ENCODE results near the gene IRX5. TPM values are rescaled to one million over a fixed set of nuclear protein-coding genes. Genes with fewer than 3 reads are reported as not detected.

The IRX5 gene
- total RNA-seq, 1 donor from 2014 or later: 0.12 TPM

GRCh38 chr16:54923988-54924387 lies 6.7 kb upstream of the IRX5 start:
- DNase-seq: no peak
- Mint-ChIP-seq H3K27ac (no peak overlapping the region), H3K36me3 (ENCODE audit: low read depth) (peaks cover 4% of the 10 kb centered on the region), H3K27me3 (peaks cover 47% of the 10 kb centered on the region), H3K4me3 (no peak overlapping the region), H3K4me1 (peaks cover 9% of the 10 kb centered on the region), H3K9me3 (no peaks in the 10 kb centered on the region)
- intact Hi-C loops (cut with micrococcal nuclease): loop anchor here (10.0 kb wide), 3 partner anchors 969 to 1389 kb away; partner anchors contain the start of gene GNAO1

DNA sequence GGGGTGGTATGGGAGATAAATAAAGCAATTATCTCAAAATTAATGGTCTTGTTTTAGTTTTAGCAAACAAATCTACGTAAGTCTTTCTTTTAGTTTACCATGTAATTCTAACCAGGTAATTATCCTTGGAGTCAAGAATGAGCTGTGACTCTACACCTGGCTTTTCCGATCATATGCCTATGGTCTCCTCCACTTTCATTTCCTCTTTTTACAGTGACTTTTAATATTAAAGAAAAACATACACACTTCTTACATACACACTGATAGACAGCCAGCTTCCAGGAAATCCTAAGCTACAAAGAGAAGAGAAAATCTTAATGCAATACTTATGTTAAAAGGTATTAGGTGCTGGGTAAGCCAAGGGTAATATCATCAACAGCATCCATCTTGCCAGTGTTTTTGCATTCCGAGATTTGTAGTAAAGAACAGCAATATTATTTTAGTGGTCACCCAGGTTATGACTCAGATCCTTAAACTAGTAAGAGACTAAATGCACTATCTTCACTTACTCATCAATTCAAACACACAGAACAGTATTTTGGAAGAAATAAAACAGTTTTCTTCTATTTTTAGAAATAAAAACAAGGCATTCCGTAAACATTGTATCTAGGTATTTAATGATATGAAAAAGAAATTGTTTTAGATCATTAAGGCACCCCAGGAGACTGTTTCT lies 4.4 kb upstream of the IRX5 start:
- DNase-seq: no peak
- Mint-ChIP-seq H3K4me1 (peaks cover 23% of the 10 kb centered on the region), H3K4me3 (no peak overlapping the region), H3K9me3 (peaks cover 6% of the 10 kb centered on the region), H3K27ac (no peak overlapping the region), H3K27me3 (peaks cover 59% of the 10 kb centered on the region), H3K36me3 (ENCODE audit: low read depth) (peaks cover 9% of the 10 kb centered on the region)
- intact Hi-C loops (cut with micrococcal nuclease): loop anchor here (5.0 to 10.0 kb wide), 4 partner anchors 972 to 1392 kb away; partner anchors contain the start of gene GNAO1

GRCh38 chr16:54927125-54928015 lies 3.3 kb upstream of the IRX5 start:
- H3K27ac Mint-ChIP-seq: no peak overlapping the region
- intact Hi-C loops (cut with micrococcal nuclease): loop anchor here (2.0 to 10.0 kb wide), 5 partner anchors 973 to 1393 kb away; partner anchors contain the start of genes FTO and GNAO1
- peaks cover 16% of the 10 kb centered on the region for H3K36me3 Mint-ChIP-seq (ENCODE audit: low read depth)
- no peak for DNase-seq
- H3K27me3 Mint-ChIP-seq: peaks cover 60% of the 10 kb centered on the region
- H3K4me1 Mint-ChIP-seq: peaks cover 23% of the 10 kb centered on the region
- peak overlapping the region; percentile 80 for H3K4me3 Mint-ChIP-seq
- H3K9me3 Mint-ChIP-seq: peaks cover 6% of the 10 kb centered on the region

DNA sequence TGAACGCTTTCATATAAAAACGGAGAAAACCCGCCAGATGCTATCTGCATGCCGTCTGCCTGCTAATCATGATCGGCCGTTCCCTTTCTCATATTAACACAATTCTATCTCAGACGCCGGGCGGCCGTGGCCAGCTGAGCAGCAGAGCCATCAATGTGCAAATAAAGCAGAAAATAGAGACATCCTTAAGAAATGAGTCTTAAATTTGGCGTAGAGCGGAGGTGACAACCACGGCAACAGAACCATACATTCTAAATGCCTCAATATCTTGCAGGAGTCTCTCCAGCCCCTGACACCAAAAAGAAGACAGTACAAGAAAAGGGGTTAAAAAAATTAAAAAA lies 2.7 kb upstream of the IRX5 start:
- peak overlapping the region; percentile 6 for H3K27ac Mint-ChIP-seq
- intact Hi-C loops (cut with micrococcal nuclease): loop anchor here (2.0 to 10.0 kb wide), 5 partner anchors 973 to 1393 kb away; partner anchors contain the start of genes FTO and GNAO1

GRCh38 chr16:54928411-54929089 lies 2.1 kb upstream of the IRX5 start:
- intact Hi-C loops (cut with micrococcal nuclease): loop anchor here (1.0 to 10.0 kb wide), 6 partner anchors 974 to 1394 kb away; partner anchors contain the start of genes FTO and GNAO1
- Mint-ChIP-seq H3K9me3 (peaks cover 7% of the 10 kb centered on the region), H3K4me3 (peak overlapping the region; percentile 87), H3K36me3 (ENCODE audit: low read depth) (peaks cover 17% of the 10 kb centered on the region), H3K27me3 (peaks cover 59% of the 10 kb centered on the region), H3K27ac (peak overlapping the region; percentile 6), H3K4me1 (peaks cover 27% of the 10 kb centered on the region)
- peak; percentile 83 for DNase-seq

More for the DNA sequence above, 2.7 kb upstream of the IRX5 start:
- Mint-ChIP-seq H3K4me3 (peak overlapping the region; percentile 80), H3K27me3 (peaks cover 62% of the 10 kb centered on the region), H3K9me3 (peaks cover 6% of the 10 kb centered on the region), H3K36me3 (ENCODE audit: low read depth) (peaks cover 19% of the 10 kb centered on the region), H3K4me1 (peaks cover 27% of the 10 kb centered on the region)
- DNase-seq: peak; percentile 66

- H3K27ac Mint-ChIP-seq: peak overlapping the region; percentile 91
- DNase-seq: peak; percentile 97
- H3K27me3 Mint-ChIP-seq: peaks cover 64% of the 10 kb centered on the region
- H3K4me3 Mint-ChIP-seq: peak overlapping the region; percentile 87
- peaks cover 19% of the 10 kb centered on the region for H3K36me3 Mint-ChIP-seq (ENCODE audit: low read depth)
- intact Hi-C loops (cut with micrococcal nuclease): loop anchor here (1.0 to 10.0 kb wide), 8 partner anchors 495 to 1395 kb away; partner anchors contain the start of genes FTO, GNAO1 and IRX3
- peaks cover 9% of the 10 kb centered on the region for H3K9me3 Mint-ChIP-seq
- peaks cover 28% of the 10 kb centered on the region for H3K4me1 Mint-ChIP-seq
Measured at GRCh38 chr16:54929090-54930004, 1.3 kb upstream of the IRX5 start.

GRCh38 chr16:54930869-54931119 lies 129 bp downstream of the IRX5 start:
- H3K4me1 Mint-ChIP-seq: peaks cover 31% of the 10 kb centered on the region
- H3K27ac Mint-ChIP-seq: peak overlapping the region; percentile 81
- H3K9me3 Mint-ChIP-seq: peaks cover 9% of the 10 kb centered on the region
- peaks cover 19% of the 10 kb centered on the region for H3K36me3 Mint-ChIP-seq (ENCODE audit: low read depth)
- H3K27me3 Mint-ChIP-seq: peaks cover 73% of the 10 kb centered on the region
- no peak for DNase-seq
- intact Hi-C loops (cut with micrococcal nuclease): loop anchor here (2.0 to 10.0 kb wide), 2 partner anchors 496 to 644 kb away; partner anchors contain the start of gene IRX3
- peak overlapping the region; percentile 87 for H3K4me3 Mint-ChIP-seq

- peak; percentile 68 for DNase-seq
- Mint-ChIP-seq H3K9me3 (peaks cover 9% of the 10 kb centered on the region), H3K4me3 (peak overlapping the region; percentile 54), H3K27ac (peak overlapping the region; percentile 56), H3K27me3 (peaks cover 72% of the 10 kb centered on the region), H3K4me1 (peaks cover 31% of the 10 kb centered on the region), H3K36me3 (ENCODE audit: low read depth) (peaks cover 19% of the 10 kb centered on the region)
- intact Hi-C loops (cut with micrococcal nuclease): loop anchor here (2.0 to 10.0 kb wide), 2 partner anchors 497 to 645 kb away; partner anchors contain the start of gene IRX3
Measured at GRCh38 chr16:54931120-54932014, 702 bp downstream of the IRX5 start.

GRCh38 chr16:54932021-54932660 lies 1.5 kb downstream of the IRX5 start:
- peaks cover 35% of the 10 kb centered on the region for H3K4me1 Mint-ChIP-seq
- DNase-seq: peak; percentile 56
- intact Hi-C loops (cut with micrococcal nuclease): loop anchor here (10.0 kb wide), 1 partner anchor 497 kb away; no protein-coding TSS in a partner anchor
- peak overlapping the region; percentile 54 for H3K4me3 Mint-ChIP-seq
- peak overlapping the region; percentile 58 for H3K27ac Mint-ChIP-seq
- peaks cover 9% of the 10 kb centered on the region for H3K9me3 Mint-ChIP-seq
- H3K27me3 Mint-ChIP-seq: peaks cover 72% of the 10 kb centered on the region
- H3K36me3 Mint-ChIP-seq (ENCODE audit: low read depth): peaks cover 19% of the 10 kb centered on the region

DNA sequence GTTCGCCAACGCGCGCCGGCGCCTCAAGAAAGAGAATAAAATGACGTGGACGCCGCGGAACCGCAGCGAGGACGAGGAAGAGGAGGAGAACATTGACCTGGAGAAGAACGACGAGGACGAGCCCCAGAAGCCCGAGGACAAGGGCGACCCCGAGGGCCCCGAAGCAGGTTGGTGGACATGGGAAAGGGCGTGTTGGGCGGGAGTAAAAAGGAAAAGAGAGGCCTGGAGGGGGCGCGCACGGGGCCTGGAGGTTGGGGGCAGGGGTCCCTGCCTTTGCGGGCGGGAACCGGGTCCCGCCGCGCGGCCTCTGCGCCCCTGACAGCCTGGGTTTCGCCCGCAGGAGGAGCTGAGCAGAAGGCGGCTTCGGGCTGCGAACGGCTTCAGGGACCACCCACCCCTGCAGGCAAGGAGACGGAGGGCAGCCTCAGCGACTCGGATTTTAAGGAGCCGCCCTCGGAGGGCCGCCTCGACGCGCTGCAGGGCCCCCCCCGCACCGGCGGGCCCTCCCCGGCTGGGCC lies 2.1 kb downstream of the IRX5 start:
- peaks cover 9% of the 10 kb centered on the region for H3K9me3 Mint-ChIP-seq
- DNase-seq: peak; percentile 53
- H3K27ac Mint-ChIP-seq: peak overlapping the region; percentile 58
- H3K27me3 Mint-ChIP-seq: peaks cover 70% of the 10 kb centered on the region
- H3K36me3 Mint-ChIP-seq (ENCODE audit: low read depth): peaks cover 19% of the 10 kb centered on the region
- intact Hi-C loops (cut with micrococcal nuclease): loop anchor here (10.0 kb wide), 1 partner anchor 498 kb away; no protein-coding TSS in a partner anchor
- peak overlapping the region; percentile 23 for H3K4me3 Mint-ChIP-seq
- H3K4me1 Mint-ChIP-seq: peaks cover 35% of the 10 kb centered on the region

DNA sequence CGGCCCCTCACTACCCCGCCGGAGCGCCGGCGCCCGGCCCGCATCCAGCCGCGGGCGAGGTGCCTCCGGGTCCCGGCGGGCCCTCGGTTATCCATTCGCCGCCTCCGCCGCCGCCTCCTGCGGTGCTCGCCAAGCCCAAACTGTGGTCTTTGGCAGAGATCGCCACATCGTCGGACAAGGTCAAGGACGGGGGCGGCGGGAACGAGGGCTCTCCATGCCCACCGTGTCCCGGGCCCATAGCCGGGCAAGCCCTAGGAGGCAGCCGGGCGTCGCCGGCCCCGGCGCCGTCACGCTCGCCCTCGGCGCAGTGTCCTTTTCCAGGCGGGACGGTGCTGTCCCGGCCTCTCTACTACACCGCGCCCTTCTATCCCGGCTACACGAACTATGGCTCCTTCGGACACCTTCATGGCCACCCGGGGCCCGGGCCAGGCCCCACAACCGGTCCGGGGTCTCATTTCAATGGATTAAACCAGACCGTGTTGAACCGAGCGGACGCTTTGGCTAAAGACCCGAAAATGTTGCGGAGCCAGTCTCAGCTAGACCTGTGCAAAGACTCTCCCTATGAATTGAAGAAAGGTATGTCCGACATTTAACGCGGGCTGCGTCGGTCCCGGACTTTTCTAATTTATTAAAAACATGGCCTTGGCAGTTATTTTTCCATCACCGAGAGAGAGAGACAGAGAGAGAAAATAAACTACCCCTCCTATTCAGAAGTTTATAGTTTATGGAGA lies 2.8 kb downstream of the IRX5 start:
- no peak overlapping the region for H3K4me3 Mint-ChIP-seq

More for the DNA sequence above, 2.8 kb downstream of the IRX5 start:
- H3K27me3 Mint-ChIP-seq: peaks cover 69% of the 10 kb centered on the region
- DNase-seq: no peak
- H3K27ac Mint-ChIP-seq: peak overlapping the region; percentile 37
- H3K36me3 Mint-ChIP-seq (ENCODE audit: low read depth): peaks cover 17% of the 10 kb centered on the region
- intact Hi-C loops (cut with micrococcal nuclease): loop anchor here (10.0 kb wide), 1 partner anchor 499 kb away; no protein-coding TSS in a partner anchor
- peaks cover 9% of the 10 kb centered on the region for H3K9me3 Mint-ChIP-seq
- H3K4me1 Mint-ChIP-seq: peaks cover 29% of the 10 kb centered on the region

Measured in activated CD4-positive, alpha-beta T cell treated with anti-CD3 and anti-CD28 coated beads, Interleukin-2, amount 10 ng/mL, durations not matched to agents 24 days and 14 days (primary cell).